Endothelial cell of umbilical vein (primary cell): ENCODE data around the gene CDKN1A. TPM values are rescaled to one million over a fixed set of nuclear protein-coding genes. Genes with fewer than 3 reads are reported as not detected.

Source experiments
- BruUV-seq: library from RNA; stranded (reverse); fragments of 400-500 nt; replicated peaks from 2 replicates; lab custom pipeline; 2021; lab: Mats Ljungman, UMichigan
- CTCF ChIA-PET: fragments of 300-600, 350-600 bp; sonication (Branson Sonifier 250); formaldehyde crosslinking; loops from one replicate; lab custom pipeline; 2021; ENCODE audit warnings: antibody characterized with exemption, inconsistent platforms; lab: Charles Lee
- POLR2A ChIA-PET: fragments of 300-600, 350-600 bp; sonication (Branson Sonifier 250); formaldehyde crosslinking; loops from one replicate; lab custom pipeline; 2021; ENCODE audit warnings: antibody characterized with exemption, inconsistent platforms; lab: Charles Lee
- DNase-seq: peaks from one replicate; pipeline ENCODE4 v3.0.0-alpha.2; 2011; ENCODE audit warnings: low read depth, low spot score
- FAIRE-seq: peaks from 2 replicates; lab custom pipeline; 2011; peaks lifted over from hg19 to GRCh38; lab: Jason Lieb, UNC
- H2AFZ ChIP-seq: 2 replicates; pipeline ENCODE4 v1.6.0; 2012; ENCODE audit warnings: low read depth, low read length, control low read depth, inconsistent platforms
- H3K27ac ChIP-seq: 2 replicates; pipeline ENCODE4 v1.5.1; 2011; ENCODE audit warnings: low read depth, mild to moderate bottlenecking, control low read depth, low read length, moderate library complexity; ENCODE audit not compliant: insufficient read depth
- H3K27me3 ChIP-seq, 2 experiments: 2 replicates each; pipeline versions ENCODE4 v1.6.0 to v1.6.1; 2011; ENCODE audit warnings: low read length in 2 of 2, mixed read lengths in 1 of 2; ENCODE audit not compliant: control insufficient read depth in 2 of 2, insufficient read depth in 2 of 2
- H3K36me3 ChIP-seq, 2 experiments: 2 replicates in 1 of 2; 3 replicates in 1 of 2; pipeline ENCODE4 v1.5.1; 2011; ENCODE audit warnings: low read length in 2 of 2, mild to moderate bottlenecking in 1 of 2, moderate library complexity in 1 of 2; ENCODE audit not compliant: control insufficient read depth in 2 of 2, insufficient read depth in 2 of 2; ENCODE audit errors: extremely low read depth in 1 of 2
- H3K4me1 ChIP-seq: 3 replicates; pipeline ENCODE4 v1.5.1; 2011; ENCODE audit warnings: mild to moderate bottlenecking, low read length; ENCODE audit not compliant: control insufficient read depth, insufficient read depth; ENCODE audit errors: extremely low read depth
- H3K4me2 ChIP-seq: 2 replicates; pipeline ENCODE4 v1.6.1; 2011; ENCODE audit warnings: low read length, control low read depth, mixed read lengths; ENCODE audit not compliant: insufficient read depth
- H3K4me3 ChIP-seq, 3 experiments: fragments of 200-600 bp in 1 of 3; sonication (generic), shearing (Covaris generic) in 1 of 3; replicated peaks in 1 of 3; 2 replicates each; pipeline ENCODE4 v1.5.1; 2011 to 2016; ENCODE audit warnings: control low read depth in 3 of 3, low read length in 3 of 3, mild to moderate bottlenecking in 2 of 3, inconsistent platforms in 1 of 3, low read depth in 1 of 3, moderate library complexity in 1 of 3; ENCODE audit not compliant: insufficient read depth in 1 of 3
- H3K79me2 ChIP-seq: 2 replicates; pipeline ENCODE4 v1.6.0; 2012; ENCODE audit warnings: low read length, inconsistent platforms; ENCODE audit not compliant: control insufficient read depth, insufficient read depth
- H3K9ac ChIP-seq: replicated peaks from 2 replicates; pipeline ENCODE3; 2011; ENCODE audit warnings: low read length, control low read depth; ENCODE audit not compliant: insufficient read depth; ENCODE audit errors: extremely low read depth
- H3K9me1 ChIP-seq: replicated peaks from 3 replicates; pipeline ENCODE4 v1.6.0; 2011; ENCODE audit warnings: mild to moderate bottlenecking, low read length; ENCODE audit not compliant: control insufficient read depth, insufficient read depth; ENCODE audit errors: extremely low read depth
- H3K9me3 ChIP-seq: replicated peaks from 2 replicates; pipeline ENCODE4 v1.5.1; 2012; ENCODE audit warnings: low read length, inconsistent platforms; ENCODE audit not compliant: control insufficient read depth, insufficient read depth
- H4K20me1 ChIP-seq: replicated peaks from 2 replicates; pipeline ENCODE3; 2011; ENCODE audit warnings: mild to moderate bottlenecking, low read length; ENCODE audit not compliant: control insufficient read depth, insufficient read depth; ENCODE audit errors: extremely low read depth
- CTCF ChIP-seq, 2 donors: IDR thresholded peaks; 1 replicate in 1 of 2; 2 replicates in 1 of 2; pipeline ENCODE4 v1.5.1; 2011; ENCODE audit warnings: low read length in 2 of 2, mild to moderate bottlenecking in 2 of 2, moderate library complexity in 2 of 2, control low read depth in 1 of 2, inconsistent platforms in 1 of 2, low read depth in 1 of 2; ENCODE audit not compliant: insufficient read depth in 1 of 2; ENCODE audit errors: extremely low read depth in 1 of 2
- EZH2 ChIP-seq: IDR thresholded peaks from 2 replicates; pipeline ENCODE4 v1.6.1; 2012; ENCODE audit warnings: borderline replicate concordance, low read depth, mild to moderate bottlenecking, moderate library complexity, low read length, inconsistent platforms; ENCODE audit not compliant: severe bottlenecking
- FOS ChIP-seq: IDR thresholded peaks from 2 replicates; pipeline ENCODE4 v1.6.1; 2011; ENCODE audit warnings: mild to moderate bottlenecking, low read length, moderate library complexity, borderline replicate concordance; ENCODE audit not compliant: insufficient read depth
- GATA2 ChIP-seq: IDR thresholded peaks from 2 replicates; pipeline ENCODE4 v1.7.0; 2011; ENCODE audit warnings: low read depth, mild to moderate bottlenecking, moderate library complexity, mixed read lengths, low read length; ENCODE audit not compliant: insufficient read length, insufficient read depth
- JUN ChIP-seq: IDR thresholded peaks from 2 replicates; pipeline ENCODE4 v1.6.1; 2011; ENCODE audit warnings: borderline replicate concordance, low read depth; ENCODE audit not compliant: insufficient read length, insufficient read depth
- MAX ChIP-seq: IDR thresholded peaks from 2 replicates; pipeline ENCODE4 v1.6.1; 2011; ENCODE audit not compliant: insufficient read depth, insufficient read length
- MYC ChIP-seq: IDR thresholded peaks from one replicate; pipeline ENCODE4 v1.6.1; 2011; ENCODE audit warnings: mild to moderate bottlenecking, low read depth, low read length
- POLR2A ChIP-seq: IDR thresholded peaks from 2 replicates; pipeline ENCODE4 v1.6.1; 2012; ENCODE audit warnings: low read depth, mild to moderate bottlenecking, control low read depth, low read length
- POLR2AphosphoS5 ChIP-seq: IDR thresholded peaks from 2 replicates; pipeline ENCODE4 v1.6.1; 2012; ENCODE audit warnings: low read depth, mild to moderate bottlenecking, control low read depth, low read length, moderate library complexity; ENCODE audit not compliant: insufficient read depth
- dilution Hi-C: fragments of 300-500 bp; cut with MboI; formaldehyde crosslinking; loops from one replicate; pipeline ENCODE4 v1.15.0; 2019; ENCODE audit warnings: low sequenced_read_pairs; ENCODE audit not compliant: extremely low pct_ligation_motif_present
- intact Hi-C: fragments of 100-400 bp; cut with micrococcal nuclease; formaldehyde crosslinking; loops from one replicate; pipeline ENCODE4 v1.10.0; 2022
- polyA plus RNA-seq, 4 experiments: library from polyadenylated mRNA; depleted of rRNA in 3 of 4; stranded (reverse) in 3 of 4; unstranded in 1 of 4; fragments of >200 nt; gene quantifications; 2 replicates each; pipeline versions ENCODE4 v1.2.1 to v1.2.3, GENCODE V29; 2011 to 2012; ENCODE audit warnings: missing spikeins in 1 of 4
- total RNA-seq: library from RNA; stranded (reverse); gene quantifications from 2 replicates; pipeline ENCODE4 v1.2.3, GENCODE V29; 2021

Gene CDKN1A
- total and polyA plus RNA-seq, 2 donors (not counting 3 experiments of a cell fraction or from before 2014, with no cell fraction given): 170 to 238 TPM

- ChIA-PET CTCF (interaction anchor here (0.8 to 1.8 kb wide), 4 partner anchors 31 to 73 kb away, joined by 4 to 11 read pairs (median 4); no protein-coding TSS in a partner anchor), POLR2A (interaction anchor here (0.6 to 1.2 kb wide), 3 partner anchors 9 to 200 kb away, joined by 3 to 5 read pairs (median 3); partner anchors contain the start of gene CDKN1A)
- no peak overlapping the region for H3K27ac ChIP-seq
- DNase-seq (no peak), FAIRE-seq (no peak)
- dilution Hi-C loops (loop anchor here (10.0 kb wide), 1 partner anchor 73 kb away; no protein-coding TSS in a partner anchor), intact Hi-C loops (no loop called here)
- H3K9ac ChIP-seq: no peak overlapping the region
- no peak overlapping the region for H2AFZ ChIP-seq
- peaks cover 12% of the 10 kb centered on the region for H3K79me2 ChIP-seq
- H3K36me3 ChIP-seq: peaks cover 28 to 29% of the 10 kb centered on the region in 2 experiments
- BruUV-seq: no TSS peak
- H3K4me1 ChIP-seq: peaks cover 3% of the 10 kb centered on the region
- no peak overlapping the region for H3K4me2 ChIP-seq
- TF ChIP-seq POLR2A: peak; percentile 39
- no peak for TF ChIP-seq EZH2
- TF ChIP-seq CTCF (IDR thresholded peaks at IDR 0.05; ENCODE audit: extremely low read depth in 1 of 2, insufficient read depth in 1 of 2, low read depth in 1 of 2, low read length in 2 of 2): no peak
- TF ChIP-seq JUN: no peak
- no peak for TF ChIP-seq MYC
- peak; percentile 63 for TF ChIP-seq POLR2AphosphoS5
- TF ChIP-seq GATA2: no peak
- no peak for TF ChIP-seq FOS
- TF ChIP-seq MAX: no peak
- H3K9me1 ChIP-seq: no peaks in the 10 kb centered on the region
- no peak overlapping the region for H3K4me3 ChIP-seq
- no peaks in the 10 kb centered on the region for H3K27me3 ChIP-seq
- H4K20me1 ChIP-seq: no peaks in the 10 kb centered on the region
- H3K9me3 ChIP-seq: no peaks in the 10 kb centered on the region
These were observed 9.7 kb downstream of the CDKN1A start for GRCh38 chr6:36688063-36688738.
